Measurements from ENCODE around the gene SPRED2. TPM values are rescaled to one million over a fixed set of nuclear protein-coding genes. Genes with fewer than 3 reads are reported as not detected.

The SPRED2 gene
- total and polyA plus RNA-seq, 4 donors = 6.7 to 7.5 (median 7.1) TPM

DNA sequence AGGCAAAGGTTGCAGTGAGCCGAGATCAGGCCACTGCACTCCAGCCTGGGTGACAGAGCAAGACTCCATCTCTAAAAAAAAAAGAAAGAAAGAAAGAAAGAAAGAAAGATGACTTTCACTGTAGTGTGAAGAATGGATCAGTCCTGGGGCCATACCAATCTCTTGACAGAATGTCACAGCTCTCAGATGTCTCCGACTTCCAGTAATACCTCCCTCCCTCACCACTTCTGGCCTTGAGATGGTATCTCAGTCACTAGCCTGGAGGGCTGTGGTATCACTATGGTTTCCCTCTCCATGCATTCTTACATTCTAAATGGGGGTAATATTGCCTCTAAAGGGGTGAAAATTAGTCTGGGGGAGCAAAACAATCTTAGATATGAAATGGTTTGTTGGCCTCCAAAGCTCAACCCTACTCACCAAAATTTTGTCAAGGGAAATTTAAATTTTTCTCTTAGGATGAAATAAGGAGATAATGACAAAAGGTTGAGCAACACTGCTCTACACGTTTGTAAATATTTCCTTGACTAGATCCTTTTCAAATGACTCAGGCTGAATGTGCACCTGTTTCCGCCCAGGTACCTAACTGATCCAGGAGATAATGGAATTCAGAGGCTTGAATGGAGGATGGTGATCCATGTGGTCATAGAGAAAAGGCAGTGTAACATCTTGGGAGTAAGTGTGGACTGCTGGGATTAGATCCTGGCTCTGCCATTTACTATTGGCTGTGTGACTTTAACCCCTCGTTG lies 19.9 kb upstream of the SPRED2 start:
- 56% methylated on average over 5 of the region's 5 CpGs for WGBS
- Histone ChIP-seq H3K27ac (ENCODE audit: low read depth in 1 of 2, low read length in 2 of 2) (no peak overlapping the region), H3K4me3 (ENCODE audit: low read depth in 1 of 3, low read length in 3 of 3) (no peak overlapping the region), H3K9me3 (ENCODE audit: control insufficient read depth in 4 of 4, low read length in 3 of 4) (no peaks in the 10 kb centered on the region), H3K9ac (ENCODE audit: low read depth in 1 of 2, low read length in 2 of 2) (no peak overlapping the region), H3K36me3 (ENCODE audit: control insufficient read depth in 4 of 4, insufficient read depth in 3 of 4, low read depth in 1 of 4, low read length in 3 of 4) (no peaks in the 10 kb centered on the region), H3K4me1 (ENCODE audit: control insufficient read depth in 4 of 4, insufficient read depth in 4 of 4, low read length in 3 of 4) (peaks cover 0 to 1% (median 0%) of the 10 kb centered on the region in 4 donors), H3K27me3 (ENCODE audit: control insufficient read depth in 4 of 4, insufficient read depth in 4 of 4, low read length in 3 of 4) (no peaks in the 10 kb centered on the region)
- TF ChIP-seq EGR1 (IDR thresholded peaks at IDR 0.05; ENCODE audit: low read depth in 2 of 2) (no peak), GABPA (IDR thresholded peaks at IDR 0.05 in 1 of 2, conservative IDR thresholded peaks at IDR 0.05 in 1 of 2) (no peak), RXRA (IDR thresholded peaks at IDR 0.05) (no peak)
- TF ChIP-seq, protein P1, sequence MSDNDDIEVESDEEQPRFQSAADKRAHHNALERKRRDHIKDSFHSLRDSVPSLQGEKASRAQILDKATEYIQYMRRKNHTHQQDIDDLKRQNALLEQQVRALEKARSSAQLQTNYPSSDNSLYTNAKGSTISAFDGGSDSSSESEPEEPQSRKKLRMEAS (IDR thresholded peaks at IDR 0.05) = no peak
- no peak for DNase-seq (ENCODE audit: low spot score)

DNA sequence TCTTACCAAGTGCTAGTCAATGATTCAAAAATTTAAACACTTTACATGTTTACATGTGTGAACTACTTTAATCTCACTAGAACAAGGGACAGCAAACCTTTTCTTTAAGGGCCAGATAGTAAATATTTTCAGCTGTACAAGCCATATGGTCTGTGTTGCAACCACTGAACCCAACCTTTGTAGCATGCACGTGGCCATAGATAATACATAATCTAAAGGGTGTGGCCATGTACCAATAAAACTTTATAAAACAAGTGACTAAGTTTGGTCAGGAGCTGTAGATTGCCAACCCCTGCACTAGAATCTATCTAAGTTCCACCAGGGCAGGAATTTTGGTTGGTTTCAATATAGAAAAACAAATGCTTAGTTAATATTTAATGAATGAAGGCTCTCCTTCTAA lies 18.4 kb upstream of the SPRED2 start:
- H3K9me3 ChIP-seq (ENCODE audit: control insufficient read depth in 4 of 4, low read length in 3 of 4) = no peaks in the 10 kb centered on the region
- no peak overlapping the region for H3K27ac ChIP-seq (ENCODE audit: low read depth in 1 of 2, low read length in 2 of 2)
- H3K4me1 ChIP-seq (ENCODE audit: control insufficient read depth in 4 of 4, insufficient read depth in 4 of 4, low read length in 3 of 4) = peaks cover 0 to 1% (median 0%) of the 10 kb centered on the region in 4 donors
- no peak for DNase-seq (ENCODE audit: low spot score)
- WGBS = 35% methylated on average over 1 of the region's 1 CpG
- H3K9ac ChIP-seq (ENCODE audit: low read depth in 1 of 2, low read length in 2 of 2) = no peak overlapping the region
- no peaks in the 10 kb centered on the region for H3K27me3 ChIP-seq (ENCODE audit: control insufficient read depth in 4 of 4, insufficient read depth in 4 of 4, low read length in 3 of 4)
- H3K4me3 ChIP-seq (ENCODE audit: low read depth in 1 of 3, low read length in 3 of 3) = no peak overlapping the region
- H3K36me3 ChIP-seq (ENCODE audit: control insufficient read depth in 4 of 4, insufficient read depth in 3 of 4, low read depth in 1 of 4, low read length in 3 of 4) = no peaks in the 10 kb centered on the region
- TF ChIP-seq, protein P2, sequence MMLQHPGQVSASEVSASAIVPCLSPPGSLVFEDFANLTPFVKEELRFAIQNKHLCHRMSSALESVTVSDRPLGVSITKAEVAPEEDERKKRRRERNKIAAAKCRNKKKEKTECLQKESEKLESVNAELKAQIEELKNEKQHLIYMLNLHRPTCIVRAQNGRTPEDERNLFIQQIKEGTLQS (IDR thresholded peaks at IDR 0.05) = no peak
- TF ChIP-seq HNF4A (conservative IDR thresholded peaks at IDR 0.05) (no peak), EGR1 (IDR thresholded peaks at IDR 0.05; ENCODE audit: low read depth in 2 of 2) (no peak), SP1 (IDR thresholded peaks at IDR 0.05) (no peak), RXRA (IDR thresholded peaks at IDR 0.05) (no peak), FOXA2 (IDR thresholded peaks at IDR 0.05) (no peak), GABPA (IDR thresholded peaks at IDR 0.05 in 1 of 2, conservative IDR thresholded peaks at IDR 0.05 in 1 of 2) (no peak), HNF4G (IDR thresholded peaks at IDR 0.05) (no peak), NR2F2 (IDR thresholded peaks at IDR 0.05) (no peak), JUND (IDR thresholded peaks at IDR 0.05) (no peak), FOXA1 (IDR thresholded peaks at IDR 0.05) (no peak), TAF1 (conservative IDR thresholded peaks at IDR 0.05) (no peak)
- TF ChIP-seq, protein P3, sequence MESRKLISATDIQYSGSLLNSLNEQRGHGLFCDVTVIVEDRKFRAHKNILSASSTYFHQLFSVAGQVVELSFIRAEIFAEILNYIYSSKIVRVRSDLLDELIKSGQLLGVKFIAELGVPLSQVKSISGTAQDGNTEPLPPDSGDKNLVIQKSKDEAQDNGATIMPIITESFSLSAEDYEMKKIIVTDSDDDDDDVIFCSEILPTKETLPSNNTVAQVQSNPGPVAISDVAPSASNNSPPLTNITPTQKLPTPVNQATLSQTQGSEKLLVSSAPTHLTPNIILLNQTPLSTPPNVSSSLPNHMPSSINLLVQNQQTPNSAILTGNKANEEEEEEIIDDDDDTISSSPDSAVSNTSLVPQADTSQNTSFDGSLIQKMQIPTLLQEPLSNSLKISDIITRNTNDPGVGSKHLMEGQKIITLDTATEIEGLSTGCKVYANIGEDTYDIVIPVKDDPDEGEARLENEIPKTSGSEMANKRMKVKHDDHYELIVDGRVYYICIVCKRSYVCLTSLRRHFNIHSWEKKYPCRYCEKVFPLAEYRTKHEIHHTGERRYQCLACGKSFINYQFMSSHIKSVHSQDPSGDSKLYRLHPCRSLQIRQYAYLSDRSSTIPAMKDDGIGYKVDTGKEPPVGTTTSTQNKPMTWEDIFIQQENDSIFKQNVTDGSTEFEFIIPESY (IDR thresholded peaks at IDR 0.05) = no peak
- TF ChIP-seq, protein P1 (IDR thresholded peaks at IDR 0.05) = no peak
- TF ChIP-seq, protein P4, sequence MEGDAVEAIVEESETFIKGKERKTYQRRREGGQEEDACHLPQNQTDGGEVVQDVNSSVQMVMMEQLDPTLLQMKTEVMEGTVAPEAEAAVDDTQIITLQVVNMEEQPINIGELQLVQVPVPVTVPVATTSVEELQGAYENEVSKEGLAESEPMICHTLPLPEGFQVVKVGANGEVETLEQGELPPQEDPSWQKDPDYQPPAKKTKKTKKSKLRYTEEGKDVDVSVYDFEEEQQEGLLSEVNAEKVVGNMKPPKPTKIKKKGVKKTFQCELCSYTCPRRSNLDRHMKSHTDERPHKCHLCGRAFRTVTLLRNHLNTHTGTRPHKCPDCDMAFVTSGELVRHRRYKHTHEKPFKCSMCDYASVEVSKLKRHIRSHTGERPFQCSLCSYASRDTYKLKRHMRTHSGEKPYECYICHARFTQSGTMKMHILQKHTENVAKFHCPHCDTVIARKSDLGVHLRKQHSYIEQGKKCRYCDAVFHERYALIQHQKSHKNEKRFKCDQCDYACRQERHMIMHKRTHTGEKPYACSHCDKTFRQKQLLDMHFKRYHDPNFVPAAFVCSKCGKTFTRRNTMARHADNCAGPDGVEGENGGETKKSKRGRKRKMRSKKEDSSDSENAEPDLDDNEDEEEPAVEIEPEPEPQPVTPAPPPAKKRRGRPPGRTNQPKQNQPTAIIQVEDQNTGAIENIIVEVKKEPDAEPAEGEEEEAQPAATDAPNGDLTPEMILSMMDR (IDR thresholded peaks at IDR 0.05; ENCODE audit: low read depth, low read length, missing input control) = no peak
